CD4-positive, CD25-positive, alpha-beta regulatory T cell (primary cell): ENCODE measurements around the gene ZNF714. TPM values are rescaled to one million over a fixed set of nuclear protein-coding genes. Genes with fewer than 3 reads are reported as not detected.
"Not testable (repeated sequence)": the region's sequence is repeated elsewhere in the genome, so short reads cannot be mapped to it uniquely, and the experiment has no call there.

ENCODE experiments used
- ATAC-seq, 2 donors: fragments of 150-1000 bp; cut with Tn5 transposase; one replicate each; pipeline ENCODE4 v1.10.0; 2021; ENCODE audit warnings: low read depth in 2 of 2, moderate number of reproducible peaks in 2 of 2, moderate library complexity in 1 of 2
- DNase-seq, 3 donors: peaks; one replicate each; pipeline versions ENCODE4 v3.0.0 to v3.0.0-alpha.2; 2012 to 2022; ENCODE audit warnings: mixed read lengths in 1 of 3
- H3K27ac ChIP-seq: one replicate; pipeline ENCODE4 v1.7.0; 2013; ENCODE audit warnings: mild to moderate bottlenecking, low read length; ENCODE audit not compliant: insufficient read depth, poor library complexity, severe bottlenecking
- H3K27me3 ChIP-seq: one replicate; pipeline ENCODE4 v1.7.0; 2013; ENCODE audit warnings: low read length; ENCODE audit not compliant: control insufficient read depth, insufficient read depth
- H3K36me3 ChIP-seq: one replicate; pipeline ENCODE4 v1.7.0; 2013; ENCODE audit warnings: mild to moderate bottlenecking, low read length, moderate library complexity; ENCODE audit not compliant: control insufficient read depth, insufficient read depth
- H3K4me1 ChIP-seq: 2 replicates; pipeline ENCODE4 v1.7.0; 2013; ENCODE audit warnings: mild to moderate bottlenecking, low read length; ENCODE audit not compliant: insufficient read depth, control insufficient read depth, poor library complexity, severe bottlenecking
- H3K4me3 ChIP-seq: one replicate; pipeline ENCODE4 v1.7.0; 2013; ENCODE audit warnings: low read depth, mild to moderate bottlenecking, low read length, moderate library complexity
- H3K9me3 ChIP-seq, 2 experiments: 1 replicate in 1 of 2; 2 replicates in 1 of 2; pipeline ENCODE4 v1.7.0; 2013; ENCODE audit warnings: low read length in 2 of 2, mild to moderate bottlenecking in 1 of 2, moderate library complexity in 1 of 2; ENCODE audit not compliant: control insufficient read depth in 2 of 2
- H3K27ac Mint-ChIP-seq, 3 donors: one replicate each; pipeline ENCODE4 v1.8.0; 2020 to 2022; ENCODE audit warnings: mild to moderate bottlenecking in 3 of 3, mixed read lengths in 3 of 3, moderate library complexity in 2 of 3
- H3K27me3 Mint-ChIP-seq: one replicate; pipeline ENCODE4 v1.8.0; 2022; ENCODE audit warnings: mild to moderate bottlenecking, mixed read lengths
- H3K36me3 Mint-ChIP-seq: one replicate; pipeline ENCODE4 v1.8.0; 2020; ENCODE audit warnings: mixed read lengths
- H3K4me1 Mint-ChIP-seq, 4 donors: one replicate each; pipeline ENCODE4 v1.8.0; 2020 to 2022; ENCODE audit warnings: mixed read lengths in 4 of 4, mild to moderate bottlenecking in 1 of 4
- H3K4me3 Mint-ChIP-seq, 4 donors: one replicate each; pipeline ENCODE4 v1.8.0; 2020 to 2022; ENCODE audit warnings: mild to moderate bottlenecking in 4 of 4, mixed read lengths in 4 of 4, moderate library complexity in 3 of 4
- H3K9me3 Mint-ChIP-seq, 7 donors: one replicate each; pipeline ENCODE4 v1.8.0; 2020 to 2022; ENCODE audit warnings: mixed read lengths in 7 of 7, mild to moderate bottlenecking in 3 of 7, moderate library complexity in 2 of 7
- polyA plus RNA-seq, 4 donors: library from polyadenylated mRNA; unstranded; fragments of 300-500 nt; fragmentation: Illumina TruSeq; gene quantifications; one replicate each; pipeline ENCODE4 v1.2.3, GENCODE V29; 2021
- total RNA-seq: library from RNA; stranded (reverse); gene quantifications from one replicate; pipeline ENCODE4 v1.2.3, GENCODE V29; 2022

The ZNF714 gene
- total and polyA plus RNA-seq, 5 donors from 2014 or later, result 12.0 to 15.4 (median 14.2) TPM

GRCh38 chr19:21133633-21134032 lies 51.6 kb downstream of the ZNF714 start:
- no peak overlapping the region for H3K4me3 ChIP-seq
- peaks cover 3 to 6% of the 10 kb centered on the region in 2 experiments for H3K9me3 ChIP-seq
- Mint-ChIP-seq H3K9me3 (peaks cover 0 to 8% (median 3%) of the 10 kb centered on the region in 7 donors), H3K4me1 (no peaks in the 10 kb centered on the region), H3K4me3 (no peak overlapping the region), H3K36me3 (no peaks in the 10 kb centered on the region), H3K27ac (no peak overlapping the region), H3K27me3 (no peaks in the 10 kb centered on the region)
- DNase-seq, result no peak
- H3K27me3 ChIP-seq, result no peaks in the 10 kb centered on the region
- H3K4me1 ChIP-seq, result no peaks in the 10 kb centered on the region
- no peak overlapping the region for H3K27ac ChIP-seq
- H3K36me3 ChIP-seq, result no peaks in the 10 kb centered on the region
- no peak for ATAC-seq

GRCh38 chr19:21134934-21135366 lies 52.9 kb downstream of the ZNF714 start:
- peaks cover 0 to 6% (median 3%) of the 10 kb centered on the region in 7 donors for H3K9me3 Mint-ChIP-seq
- H3K27ac ChIP-seq, result no peak overlapping the region
- peaks cover 0 to 2% (median under 1%) of the 10 kb centered on the region in 4 donors for H3K4me1 Mint-ChIP-seq
- no peak overlapping the region for H3K27ac Mint-ChIP-seq
- no peaks in the 10 kb centered on the region for H3K36me3 ChIP-seq
- no peak overlapping the region for H3K4me3 ChIP-seq
- DNase-seq, result no peak
- no peaks in the 10 kb centered on the region for H3K27me3 ChIP-seq
- no peaks in the 10 kb centered on the region for H3K27me3 Mint-ChIP-seq
- H3K9me3 ChIP-seq, result peaks cover 3 to 5% of the 10 kb centered on the region in 2 experiments
- no peaks in the 10 kb centered on the region for H3K36me3 Mint-ChIP-seq
- H3K4me3 Mint-ChIP-seq, result no peak overlapping the region
- no peaks in the 10 kb centered on the region for H3K4me1 ChIP-seq
- ATAC-seq, result no peak

GRCh38 chr19:21135433-21135832 lies 53.4 kb downstream of the ZNF714 start:
- H3K4me1 ChIP-seq, result no peaks in the 10 kb centered on the region
- H3K4me1 Mint-ChIP-seq, result peaks cover 0 to 4% (median 1%) of the 10 kb centered on the region in 4 donors
- H3K36me3 Mint-ChIP-seq, result no peaks in the 10 kb centered on the region
- no peaks in the 10 kb centered on the region for H3K36me3 ChIP-seq
- H3K9me3 ChIP-seq, result peaks cover under 1 to 2% of the 10 kb centered on the region in 2 experiments
- H3K4me3 Mint-ChIP-seq, result no peak overlapping the region
- peaks cover 0 to 2% (median under 1%) of the 10 kb centered on the region in 7 donors for H3K9me3 Mint-ChIP-seq
- no peak for ATAC-seq
- no peak overlapping the region for H3K4me3 ChIP-seq
- no peaks in the 10 kb centered on the region for H3K27me3 ChIP-seq
- no peak overlapping the region for H3K27ac Mint-ChIP-seq
- H3K27me3 Mint-ChIP-seq, result no peaks in the 10 kb centered on the region
- DNase-seq, result no peak
- H3K27ac ChIP-seq, result no peak overlapping the region

- H3K27me3 Mint-ChIP-seq, result no peaks in the 10 kb centered on the region
- ATAC-seq, result no peak
- H3K27ac ChIP-seq, result no peak overlapping the region
- peaks cover 16% of the 10 kb centered on the region for H3K4me1 ChIP-seq
- peaks cover 0 to 1% (median 0%) of the 10 kb centered on the region in 7 donors for H3K9me3 Mint-ChIP-seq
- no peak overlapping the region for H3K27ac Mint-ChIP-seq
- H3K9me3 ChIP-seq, result no peaks in the 10 kb centered on the region
- peaks cover 6% of the 10 kb centered on the region for H3K36me3 Mint-ChIP-seq
- no peak overlapping the region for H3K4me3 Mint-ChIP-seq
- peaks cover 8 to 22% (median 14%) of the 10 kb centered on the region in 4 donors for H3K4me1 Mint-ChIP-seq
- H3K27me3 ChIP-seq, result no peaks in the 10 kb centered on the region
- H3K36me3 ChIP-seq, result no peaks in the 10 kb centered on the region
- DNase-seq, result no peak
- no peak overlapping the region for H3K4me3 ChIP-seq
Observed at GRCh38 chr19:21138130-21138529, 56.1 kb downstream of the ZNF714 start.

- not testable (repeated sequence) for H3K27me3 Mint-ChIP-seq, DNase-seq, ATAC-seq, H3K4me3 ChIP-seq, H3K27me3 ChIP-seq, H3K9me3 Mint-ChIP-seq, H3K9me3 ChIP-seq, H3K27ac ChIP-seq
- Histone ChIP-seq H3K36me3 (peaks cover 24% of the 10 kb centered on the region), H3K4me1 (peaks cover 16% of the 10 kb centered on the region)
- peak overlapping the region in 2 of 4 donors; percentile 7 to 35 for H3K4me3 Mint-ChIP-seq
- H3K27ac Mint-ChIP-seq, result peak overlapping the region in 1 of 3 donors; percentile 32
- peaks cover 18 to 47% (median 28%) of the 10 kb centered on the region in 4 donors for H3K4me1 Mint-ChIP-seq
- peaks cover 30% of the 10 kb centered on the region for H3K36me3 Mint-ChIP-seq
Observed at GRCh38 chr19:21141006-21141405, 59.0 kb downstream of the ZNF714 start.

- H3K4me3 ChIP-seq, result peak within 1 kb of the TSS; percentile 75
Observed at GRCh38 chr19:21141787-21142464, 59.9 kb downstream of the ZNF714 start, which contains the start of gene ZNF431. ZNF431 (plus strand) TSS chr19:21142040; CDS start chr19:21142184, 144 bp downstream.

GRCh38 chr19:21143428-21143827 lies 61.4 kb downstream of the ZNF714 start:
- H3K36me3 ChIP-seq, result peaks cover 41% of the 10 kb centered on the region
- Mint-ChIP-seq H3K4me1 (peaks cover 18 to 65% (median 39%) of the 10 kb centered on the region in 4 donors), H3K27me3 (no peaks in the 10 kb centered on the region)

More at GRCh38 chr19:21141787-21142464, 59.9 kb downstream of the ZNF714 start, which contains the start of gene ZNF431:
- Histone ChIP-seq H3K4me1 (peaks cover 16% of the 10 kb centered on the region), H3K27me3 (no peaks in the 10 kb centered on the region), H3K9me3 (peaks cover 0 to 9% of the 10 kb centered on the region in 2 experiments), H3K36me3 (peaks cover 32% of the 10 kb centered on the region), H3K27ac (peak within 1 kb of the TSS; percentile 70)
- H3K9me3 Mint-ChIP-seq, result peaks cover 0 to 5% (median 2%) of the 10 kb centered on the region in 7 donors
- no peaks in the 10 kb centered on the region for H3K27me3 Mint-ChIP-seq
- H3K4me1 Mint-ChIP-seq, result peaks cover 18 to 53% (median 33%) of the 10 kb centered on the region in 4 donors
- H3K36me3 Mint-ChIP-seq, result peaks cover 39% of the 10 kb centered on the region
- peak within 1 kb of the TSS; percentile 87 to 98 (median 97) for H3K27ac Mint-ChIP-seq
- peak within 1 kb of the TSS; percentile 91 to 97 (median 96) for H3K4me3 Mint-ChIP-seq
- ATAC-seq (peak; percentile 99 to 100), DNase-seq (peak; percentile 79 to 97 (median 91))

More at GRCh38 chr19:21143428-21143827, 61.4 kb downstream of the ZNF714 start:
- Histone ChIP-seq H3K27ac (no peak overlapping the region), H3K27me3 (no peaks in the 10 kb centered on the region), H3K4me1 (peaks cover 16% of the 10 kb centered on the region), H3K9me3 (peaks cover 0 to 10% of the 10 kb centered on the region in 2 experiments), H3K4me3 (no peak overlapping the region)
- DNase-seq, result no peak
- Mint-ChIP-seq H3K4me3 (peak overlapping the region; percentile 70 to 97 (median 84)), H3K36me3 (peaks cover 48% of the 10 kb centered on the region), H3K27ac (peak overlapping the region in 2 of 3 donors; percentile 25 to 98), H3K9me3 (peaks cover 0 to 7% (median 2%) of the 10 kb centered on the region in 7 donors)
- no peak for ATAC-seq
